ENCODE results near the gene OCA2.

DNA sequence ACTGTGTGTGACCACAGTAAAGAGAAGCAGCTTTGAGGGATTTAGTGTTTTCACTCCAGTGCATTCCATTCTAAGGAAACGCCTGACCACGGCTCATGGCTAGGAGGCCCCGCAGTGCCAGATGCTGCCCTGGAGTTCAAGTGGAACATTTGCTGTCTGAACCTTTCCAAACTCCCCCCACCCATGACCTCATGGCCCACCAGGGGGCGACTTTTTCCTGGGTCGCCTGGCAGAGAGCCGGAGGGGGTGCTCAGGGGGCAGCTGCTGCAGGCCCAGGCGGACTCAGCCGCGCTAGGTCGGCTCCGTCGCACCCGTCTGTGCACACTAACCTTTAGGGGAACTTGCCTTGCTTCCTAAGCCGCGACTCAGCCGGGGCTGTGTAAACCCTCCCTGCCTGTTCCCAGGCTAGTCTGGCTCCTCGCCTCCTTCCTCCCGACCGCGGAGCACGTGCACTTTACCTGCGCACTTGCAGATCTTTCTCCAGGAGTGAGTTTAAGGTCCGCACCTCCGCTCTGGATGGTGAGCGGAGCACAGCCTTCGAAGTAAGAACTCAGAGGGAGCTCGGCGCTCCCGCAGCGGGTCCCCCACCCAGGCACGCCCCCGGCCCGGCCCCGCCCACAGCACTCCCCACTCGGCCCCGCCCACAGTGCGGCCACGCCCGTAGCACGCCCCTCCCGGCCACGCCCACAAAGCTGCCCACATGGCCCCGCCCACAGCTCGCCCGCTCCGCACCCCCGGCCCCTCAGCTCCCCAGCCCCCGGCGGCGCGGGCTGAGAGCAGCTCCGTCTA lies at the start of gene OCA2:
- TF ChIP-seq, protein P1, sequence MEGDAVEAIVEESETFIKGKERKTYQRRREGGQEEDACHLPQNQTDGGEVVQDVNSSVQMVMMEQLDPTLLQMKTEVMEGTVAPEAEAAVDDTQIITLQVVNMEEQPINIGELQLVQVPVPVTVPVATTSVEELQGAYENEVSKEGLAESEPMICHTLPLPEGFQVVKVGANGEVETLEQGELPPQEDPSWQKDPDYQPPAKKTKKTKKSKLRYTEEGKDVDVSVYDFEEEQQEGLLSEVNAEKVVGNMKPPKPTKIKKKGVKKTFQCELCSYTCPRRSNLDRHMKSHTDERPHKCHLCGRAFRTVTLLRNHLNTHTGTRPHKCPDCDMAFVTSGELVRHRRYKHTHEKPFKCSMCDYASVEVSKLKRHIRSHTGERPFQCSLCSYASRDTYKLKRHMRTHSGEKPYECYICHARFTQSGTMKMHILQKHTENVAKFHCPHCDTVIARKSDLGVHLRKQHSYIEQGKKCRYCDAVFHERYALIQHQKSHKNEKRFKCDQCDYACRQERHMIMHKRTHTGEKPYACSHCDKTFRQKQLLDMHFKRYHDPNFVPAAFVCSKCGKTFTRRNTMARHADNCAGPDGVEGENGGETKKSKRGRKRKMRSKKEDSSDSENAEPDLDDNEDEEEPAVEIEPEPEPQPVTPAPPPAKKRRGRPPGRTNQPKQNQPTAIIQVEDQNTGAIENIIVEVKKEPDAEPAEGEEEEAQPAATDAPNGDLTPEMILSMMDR (IDR thresholded peaks at IDR 0.05; ENCODE audit: low read length) = peak; percentile 34
- TF ChIP-seq EZH2 (IDR thresholded peaks at IDR 0.05; ENCODE audit: borderline replicate concordance, low read length) = no peak
